ENCODE data around the gene QRFPR. TPM values are rescaled to one million over a fixed set of nuclear protein-coding genes. Genes with fewer than 3 reads are reported as not detected.
"Not testable (repeated sequence)": the region's sequence is repeated elsewhere in the genome, so short reads cannot be mapped to it uniquely, and the experiment has no call there.

The QRFPR gene
- not detected for total RNA-seq

DNA sequence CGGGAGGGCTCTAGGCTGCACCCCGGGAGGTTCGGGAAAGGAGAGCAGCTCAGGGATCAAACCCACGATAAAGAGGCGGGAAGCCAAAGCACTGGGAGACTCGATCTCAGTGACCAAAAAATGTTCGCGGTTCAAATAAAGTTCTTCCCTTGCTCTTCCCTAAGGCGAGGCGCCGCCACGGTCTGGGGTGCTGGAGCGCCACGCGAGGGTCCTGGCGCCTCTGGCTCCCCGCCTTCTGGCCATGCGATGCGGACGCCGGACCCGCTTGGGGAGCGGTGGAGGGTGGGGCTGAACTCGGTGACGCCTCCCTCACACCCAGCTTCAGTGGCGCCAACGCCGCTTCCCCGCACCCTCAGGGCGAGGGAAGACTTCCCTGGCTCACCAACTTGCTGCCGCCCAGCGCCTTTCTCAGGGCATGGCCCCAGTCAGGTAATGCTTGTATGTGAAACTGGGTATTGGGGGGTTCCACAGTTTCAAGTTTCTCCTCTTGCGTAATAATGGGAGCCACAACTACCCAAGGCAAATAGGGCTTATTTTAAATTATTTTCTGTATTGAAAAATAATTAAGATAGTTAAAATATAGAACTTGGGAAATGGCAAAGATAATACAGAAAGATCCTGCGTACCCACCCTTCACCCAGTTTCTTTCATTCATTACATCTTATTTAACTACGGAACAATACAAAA, at the start of gene QRFPR:
Gene QRFPR, minus strand, starts transcription at position 243 of the 687 bp plus-strand sequence. CDS start 371 bp downstream, outside the sequence.
- no peak for DNase-seq
- H3K4me3 Mint-ChIP-seq = peak within 1 kb of the TSS; percentile 27
- ChIA-PET CTCF (interaction anchor here (1.2 kb wide), 1 partner anchor 10 kb away, joined by 4 read pairs; no protein-coding TSS in a partner anchor), POLR2A (no interaction called here)
- no peaks in the 10 kb centered on the region for H3K9me3 Mint-ChIP-seq
- peaks cover 79% of the 10 kb centered on the region for H3K27me3 Mint-ChIP-seq
- H3K27ac Mint-ChIP-seq = no peak within 1 kb of the TSS
- no peaks in the 10 kb centered on the region for H3K36me3 Mint-ChIP-seq (ENCODE audit: low read depth)
- peaks cover 11% of the 10 kb centered on the region for H3K4me1 Mint-ChIP-seq

DNA sequence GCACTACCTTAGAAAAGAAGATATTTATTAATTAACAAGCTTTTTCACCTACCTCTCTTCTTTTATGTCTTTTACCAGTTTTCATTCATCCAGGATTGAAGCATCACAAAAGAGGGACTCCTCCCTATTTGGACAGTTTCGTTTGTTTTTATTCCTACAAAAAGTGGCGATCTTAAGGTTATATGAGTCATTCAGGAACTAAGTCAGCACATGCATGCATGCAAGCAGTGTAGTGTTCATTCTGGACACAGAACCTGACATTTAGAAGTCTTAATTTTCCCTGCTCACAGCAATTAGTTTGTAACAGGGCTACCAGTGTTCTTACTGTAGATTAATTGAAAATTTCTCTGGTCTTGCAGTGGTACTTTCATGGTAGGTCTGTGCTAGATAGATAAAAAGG, 47.9 kb upstream of the QRFPR start:
- Mint-ChIP-seq H3K9me3 (no peaks in the 10 kb centered on the region), H3K36me3 (ENCODE audit: low read depth) (no peaks in the 10 kb centered on the region), H3K27me3 (peaks cover 18% of the 10 kb centered on the region), H3K4me3 (no peak overlapping the region), H3K27ac (no peak overlapping the region), H3K4me1 (no peaks in the 10 kb centered on the region)
- POLR2A ChIA-PET = no interaction called here
- CTCF ChIA-PET = no interaction called here
- no peak for DNase-seq

DNA sequence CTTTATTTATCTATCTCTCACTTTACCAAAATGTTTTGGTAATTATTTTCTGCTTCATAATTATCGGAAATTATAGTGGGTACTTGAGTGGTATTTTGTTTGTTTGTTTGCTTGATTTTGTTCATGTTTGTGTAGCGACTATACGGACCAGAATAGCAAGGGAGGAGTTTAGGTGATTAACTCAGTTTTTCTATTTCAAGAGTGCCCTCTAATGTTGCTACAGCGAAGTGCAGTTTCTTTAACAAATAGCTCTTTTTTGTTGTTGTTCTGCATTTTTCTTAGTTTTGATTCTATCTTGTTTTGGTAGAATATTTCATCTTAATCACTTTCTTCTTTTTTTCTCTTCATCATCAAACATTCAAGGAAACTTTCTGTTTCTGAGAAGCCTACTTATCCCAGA, 40.8 kb upstream of the QRFPR start:
- Mint-ChIP-seq H3K4me3 (no peak overlapping the region), H3K9me3 (no peaks in the 10 kb centered on the region), H3K27me3 (peaks cover 19% of the 10 kb centered on the region), H3K27ac (no peak overlapping the region), H3K36me3 (ENCODE audit: low read depth) (no peaks in the 10 kb centered on the region), H3K4me1 (no peaks in the 10 kb centered on the region)
- no peak for DNase-seq
- CTCF ChIA-PET = interaction anchor here (0.8 to 1.4 kb wide), 2 partner anchors 9 to 51 kb away, joined by 3 to 9 read pairs; no protein-coding TSS in a partner anchor
- POLR2A ChIA-PET = no interaction called here

DNA sequence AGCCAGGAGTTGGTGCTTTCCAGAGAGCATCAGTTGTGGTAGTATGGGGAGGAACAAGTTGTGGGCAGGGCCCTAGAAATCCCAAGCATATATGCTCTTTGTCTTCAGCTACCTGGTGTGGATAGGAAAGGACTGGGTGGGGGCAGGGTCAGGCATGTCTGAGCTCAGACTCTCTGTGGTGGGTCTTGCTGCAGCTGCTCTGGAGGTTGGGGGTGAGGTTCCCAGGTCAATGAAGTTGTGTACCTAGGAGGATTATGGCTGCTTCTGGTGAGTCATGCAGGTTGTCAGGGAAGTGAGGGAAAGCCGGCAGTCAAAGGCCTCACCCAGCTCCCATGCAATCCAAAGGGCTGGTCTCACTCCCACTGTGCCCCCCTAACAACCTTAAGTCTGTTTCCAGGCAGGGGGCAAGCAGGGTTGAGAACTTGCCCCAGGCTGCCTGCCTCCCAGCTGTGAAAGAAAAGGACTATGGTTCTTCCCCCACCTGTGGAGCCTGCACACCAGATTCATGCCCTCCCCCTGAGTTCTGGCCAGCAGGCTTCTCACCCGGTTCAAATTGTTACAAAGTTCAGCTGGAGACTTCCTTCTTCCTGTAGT, 30.4 kb upstream of the QRFPR start:
- H3K4me1 Mint-ChIP-seq = peaks cover 2% of the 10 kb centered on the region
- no peak for DNase-seq
- no peaks in the 10 kb centered on the region for H3K9me3 Mint-ChIP-seq
- no peaks in the 10 kb centered on the region for H3K36me3 Mint-ChIP-seq (ENCODE audit: low read depth)
- ChIA-PET POLR2A (no interaction called here), CTCF (no interaction called here)
- no peak overlapping the region for H3K4me3 Mint-ChIP-seq
- H3K27ac Mint-ChIP-seq = no peak overlapping the region
- H3K27me3 Mint-ChIP-seq = peaks cover 31% of the 10 kb centered on the region

DNA sequence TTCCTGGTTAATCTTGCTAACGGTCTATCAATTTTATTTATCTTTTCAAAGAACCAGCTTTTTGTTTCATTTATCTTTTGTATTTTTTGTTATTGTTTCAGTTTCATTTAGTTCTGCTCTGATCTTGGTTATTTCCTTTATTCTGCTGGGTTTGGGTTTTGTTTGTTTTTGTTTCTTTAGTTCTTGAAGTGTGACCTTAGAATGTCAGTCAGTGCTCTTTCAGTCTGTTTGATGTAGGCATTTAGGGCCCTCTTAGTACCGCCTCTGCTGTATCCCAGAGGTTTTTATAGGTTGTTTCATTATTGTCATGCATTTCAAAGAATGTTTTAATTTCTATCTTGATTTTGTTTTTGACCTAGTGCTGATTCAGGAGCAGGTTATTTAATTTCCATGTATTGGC, 27.7 kb upstream of the QRFPR start:
- DNase-seq; H3K27ac Mint-ChIP-seq; CTCF ChIA-PET; H3K4me1 Mint-ChIP-seq; H3K9me3 Mint-ChIP-seq; H3K4me3 Mint-ChIP-seq; POLR2A ChIA-PET; H3K36me3 Mint-ChIP-seq (ENCODE audit: low read depth): not testable (repeated sequence)
- H3K27me3 Mint-ChIP-seq = peaks cover 26% of the 10 kb centered on the region

DNA sequence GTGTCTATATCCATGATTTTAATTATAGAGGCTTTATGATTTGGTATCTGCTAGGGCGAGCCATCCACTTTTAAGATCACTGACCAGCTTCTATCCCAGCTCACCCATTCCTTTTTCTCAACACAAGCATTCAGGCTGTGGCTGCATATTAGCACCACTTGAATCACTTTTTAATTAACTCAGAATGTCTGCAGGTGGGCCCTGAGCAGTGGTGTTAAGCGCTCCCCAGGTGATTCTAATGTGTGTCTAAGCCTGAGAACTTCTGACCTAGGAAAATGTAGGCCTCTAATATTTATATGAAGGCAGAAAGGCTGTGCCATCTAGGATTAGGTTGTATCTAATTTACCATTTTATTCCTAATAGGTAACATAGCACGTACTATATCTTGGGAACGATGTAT, 19.8 kb upstream of the QRFPR start:
- CTCF ChIA-PET = no interaction called here
- no peak for DNase-seq

DNA sequence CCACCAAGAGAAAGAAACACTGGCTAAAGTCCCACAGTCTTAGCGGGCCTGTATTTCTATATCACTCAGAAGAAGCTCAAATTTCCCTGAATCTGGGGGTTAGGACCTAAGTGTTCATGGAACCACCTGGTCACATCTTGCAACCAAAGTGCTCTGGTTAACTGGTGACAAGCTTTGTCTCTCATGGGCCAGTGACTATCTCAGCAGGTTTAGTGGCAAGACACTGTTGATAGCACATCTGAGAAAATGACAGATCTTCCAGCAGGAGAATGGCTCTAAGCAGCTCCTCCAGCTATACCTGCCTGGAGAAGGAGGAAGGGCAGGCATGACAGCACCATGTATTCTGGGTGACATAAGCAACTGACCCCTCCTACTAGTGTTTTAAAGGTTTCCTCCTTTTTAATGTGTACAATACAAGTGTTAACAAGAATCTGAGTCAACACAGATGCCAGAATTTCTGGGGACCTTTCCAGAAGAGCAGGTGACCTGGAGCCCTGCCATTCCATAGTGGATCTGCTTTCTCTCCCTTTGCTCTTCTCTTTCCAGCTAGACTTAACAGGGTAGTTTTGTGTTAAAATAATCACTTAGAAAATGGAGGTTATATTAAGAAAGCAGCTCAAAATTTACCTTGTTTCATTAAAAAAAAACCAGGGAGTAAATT, 17.3 kb upstream of the QRFPR start:
- no peak for DNase-seq
- CTCF ChIA-PET = no interaction called here
- H3K36me3 Mint-ChIP-seq (ENCODE audit: low read depth) = no peaks in the 10 kb centered on the region
- H3K9me3 Mint-ChIP-seq = no peaks in the 10 kb centered on the region
- no peak overlapping the region for H3K27ac Mint-ChIP-seq
- peaks cover 4% of the 10 kb centered on the region for H3K27me3 Mint-ChIP-seq
- H3K4me3 Mint-ChIP-seq = no peak overlapping the region
- POLR2A ChIA-PET = no interaction called here
- no peaks in the 10 kb centered on the region for H3K4me1 Mint-ChIP-seq

More for the DNA sequence above, 19.8 kb upstream of the QRFPR start:
- H3K4me1 Mint-ChIP-seq = no peaks in the 10 kb centered on the region
- POLR2A ChIA-PET = no interaction called here
- H3K36me3 Mint-ChIP-seq (ENCODE audit: low read depth) = no peaks in the 10 kb centered on the region
- no peak overlapping the region for H3K4me3 Mint-ChIP-seq
- H3K27ac Mint-ChIP-seq = no peak overlapping the region
- no peaks in the 10 kb centered on the region for H3K9me3 Mint-ChIP-seq
- peaks cover 7% of the 10 kb centered on the region for H3K27me3 Mint-ChIP-seq

DNA sequence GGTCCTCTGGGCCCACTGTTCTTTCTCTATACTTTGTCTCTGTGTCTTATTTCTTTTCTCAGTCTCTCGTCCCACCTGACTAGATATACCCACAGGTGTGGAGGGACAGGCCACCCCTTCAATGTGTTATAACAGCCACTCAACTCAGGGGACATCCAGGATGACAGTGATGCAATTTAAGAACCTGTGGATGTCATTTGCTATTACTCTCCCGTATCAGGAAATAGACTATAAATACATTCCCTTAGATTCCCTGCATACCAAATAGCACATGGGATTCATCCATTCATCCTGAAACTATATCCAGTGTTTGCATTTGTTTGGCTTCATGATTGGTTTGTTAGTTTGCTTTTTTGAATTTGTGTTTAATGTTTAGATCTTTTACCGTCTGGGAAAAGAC, 16.6 kb upstream of the QRFPR start:
- Mint-ChIP-seq H3K27me3 (no peaks in the 10 kb centered on the region), H3K4me1 (no peaks in the 10 kb centered on the region), H3K9me3 (no peaks in the 10 kb centered on the region), H3K36me3 (ENCODE audit: low read depth) (no peaks in the 10 kb centered on the region), H3K4me3 (no peak overlapping the region), H3K27ac (no peak overlapping the region)
- no peak for DNase-seq
- ChIA-PET POLR2A (no interaction called here), CTCF (no interaction called here)

DNA sequence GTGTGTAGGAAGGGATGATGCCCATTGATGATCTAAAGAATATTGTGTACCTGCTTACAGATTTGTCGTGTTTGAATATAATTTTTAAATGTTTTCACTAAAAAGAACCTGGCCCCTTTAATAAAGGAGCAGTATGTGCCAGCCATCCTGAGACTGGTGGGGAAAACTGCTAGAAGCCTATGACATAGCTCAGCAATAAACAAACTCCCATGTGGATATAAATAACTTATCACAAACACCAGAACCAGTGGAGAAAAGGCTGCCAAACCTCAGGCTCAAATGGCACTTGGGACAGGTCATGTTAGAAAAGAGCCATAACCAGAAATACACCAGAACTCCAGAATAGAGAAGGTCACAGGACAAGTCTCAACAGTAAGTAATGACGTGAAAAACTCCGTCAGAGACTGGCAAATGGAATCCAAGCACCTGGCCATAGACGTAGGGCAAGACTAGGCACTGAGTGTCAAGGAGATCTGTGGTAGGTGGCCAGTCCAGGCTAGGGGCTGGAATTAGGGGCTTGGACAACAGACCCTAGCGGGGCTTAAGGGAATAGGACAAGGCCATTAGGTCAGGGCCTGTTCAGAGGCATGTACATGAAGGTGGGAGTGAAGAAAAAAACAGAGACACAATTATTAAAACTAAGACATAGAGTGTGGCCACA, 11.7 kb upstream of the QRFPR start:
- CTCF ChIA-PET = no interaction called here
- POLR2A ChIA-PET = no interaction called here

DNA sequence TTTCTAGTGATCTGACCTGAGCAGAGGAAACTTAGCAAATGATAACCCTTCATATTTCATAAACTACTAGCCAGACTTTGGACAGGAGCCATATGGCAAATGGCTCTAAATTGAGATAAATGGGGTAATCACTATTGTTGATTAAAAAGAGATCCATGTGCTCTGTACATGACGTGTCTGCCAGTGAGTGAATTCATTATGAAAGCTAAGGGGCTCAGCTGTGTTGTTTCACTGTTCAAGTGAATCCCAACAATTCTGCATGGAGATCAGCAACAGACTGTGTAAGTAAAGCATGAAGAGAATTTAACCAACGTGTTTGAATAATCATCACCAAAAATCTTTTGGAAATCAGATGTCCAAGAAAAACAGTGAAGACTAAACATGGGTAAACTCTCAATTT, 9.5 kb upstream of the QRFPR start:
- no peak for DNase-seq
- Mint-ChIP-seq H3K9me3 (no peaks in the 10 kb centered on the region), H3K27me3 (peaks cover 30% of the 10 kb centered on the region), H3K4me1 (no peaks in the 10 kb centered on the region), H3K27ac (no peak overlapping the region), H3K36me3 (ENCODE audit: low read depth) (no peaks in the 10 kb centered on the region), H3K4me3 (no peak overlapping the region)
- ChIA-PET CTCF (no interaction called here), POLR2A (no interaction called here)

More for the DNA sequence above, 11.7 kb upstream of the QRFPR start:
- Mint-ChIP-seq H3K4me1 (no peaks in the 10 kb centered on the region), H3K27ac (no peak overlapping the region), H3K4me3 (no peak overlapping the region), H3K27me3 (peaks cover 15% of the 10 kb centered on the region), H3K36me3 (ENCODE audit: low read depth) (no peaks in the 10 kb centered on the region), H3K9me3 (no peaks in the 10 kb centered on the region)
- no peak for DNase-seq

DNA sequence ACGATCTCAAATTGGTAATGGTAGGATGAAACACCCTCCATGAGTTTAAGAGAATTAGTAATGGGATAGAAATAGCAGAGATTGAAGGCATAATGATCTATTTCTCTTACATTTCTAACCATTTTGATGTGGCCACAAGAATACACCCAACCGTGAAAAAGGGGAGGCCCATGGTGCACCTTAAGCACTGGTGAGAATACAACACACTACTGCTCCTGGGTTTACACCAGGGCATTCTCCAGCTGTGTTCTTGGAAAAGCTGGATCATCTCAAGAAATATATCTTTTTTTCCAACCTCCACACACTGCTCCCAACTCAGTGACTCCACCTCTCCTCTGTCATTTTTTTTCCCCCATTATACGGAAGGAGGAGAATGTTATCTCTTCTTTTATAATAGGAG, 1.5 kb downstream of the QRFPR start:
- Mint-ChIP-seq H3K27me3 (peaks cover 73% of the 10 kb centered on the region), H3K4me3 (no peak overlapping the region), H3K27ac (no peak overlapping the region), H3K4me1 (peaks cover 11% of the 10 kb centered on the region), H3K36me3 (ENCODE audit: low read depth) (no peaks in the 10 kb centered on the region), H3K9me3 (no peaks in the 10 kb centered on the region)
- ChIA-PET POLR2A (no interaction called here), CTCF (interaction anchor here (0.8 kb wide), 1 partner anchor 257 kb away, joined by 3 read pairs; no protein-coding TSS in a partner anchor)
- no peak for DNase-seq

DNA sequence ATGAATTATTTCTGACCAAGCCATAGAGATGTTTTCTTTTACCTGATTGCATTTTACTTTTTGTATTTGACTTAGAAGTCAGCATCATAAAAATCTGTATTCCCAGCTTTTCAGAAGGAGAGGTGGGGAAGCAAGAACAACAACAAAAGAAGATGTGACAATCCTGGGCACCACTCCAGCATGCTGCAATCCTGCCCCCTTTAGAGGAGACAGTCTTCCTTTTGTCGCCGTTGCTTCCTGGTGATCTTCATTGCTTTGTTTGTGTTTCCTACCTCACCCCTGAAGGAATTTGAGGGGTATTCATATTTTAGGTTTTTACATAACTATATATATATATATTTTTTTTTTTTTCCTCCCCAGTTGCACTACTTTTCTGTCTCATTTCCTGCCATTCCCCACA, 3.7 kb downstream of the QRFPR start:
- Mint-ChIP-seq H3K27me3 (peaks cover 62% of the 10 kb centered on the region), H3K36me3 (ENCODE audit: low read depth) (no peaks in the 10 kb centered on the region), H3K9me3 (no peaks in the 10 kb centered on the region), H3K27ac (no peak overlapping the region), H3K4me1 (peaks cover 12% of the 10 kb centered on the region), H3K4me3 (no peak overlapping the region)
- CTCF ChIA-PET = no interaction called here
- POLR2A ChIA-PET = no interaction called here
- DNase-seq = no peak

DNA sequence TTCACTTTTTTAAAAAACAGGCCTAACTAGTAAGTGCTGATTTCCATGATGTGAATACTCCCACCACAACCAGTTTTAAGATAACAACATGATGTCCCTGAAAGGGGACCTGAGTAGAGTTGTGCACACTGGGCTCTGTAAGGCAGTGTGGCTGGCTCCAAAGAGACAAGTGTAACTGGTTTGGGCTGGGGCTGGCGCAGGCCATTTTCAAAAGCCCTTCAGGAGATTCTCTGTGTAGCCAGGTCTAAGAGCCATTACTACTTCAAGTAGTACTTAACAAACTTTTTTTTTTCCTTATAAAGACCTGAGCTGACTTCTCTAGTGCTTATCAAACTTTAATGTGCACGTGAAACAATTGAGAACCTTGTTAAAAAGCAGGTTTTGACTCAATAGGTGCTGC, 4.3 kb downstream of the QRFPR start:
- peaks cover 60% of the 10 kb centered on the region for H3K27me3 Mint-ChIP-seq
- ChIA-PET POLR2A (no interaction called here), CTCF (no interaction called here)
- H3K4me3 Mint-ChIP-seq = no peak overlapping the region
- H3K4me1 Mint-ChIP-seq = peaks cover 10% of the 10 kb centered on the region
- H3K9me3 Mint-ChIP-seq = no peaks in the 10 kb centered on the region
- DNase-seq = no peak
- no peaks in the 10 kb centered on the region for H3K36me3 Mint-ChIP-seq (ENCODE audit: low read depth)
- no peak overlapping the region for H3K27ac Mint-ChIP-seq

Measured in activated CD4-positive, alpha-beta memory T cell treated with anti-CD3 and anti-CD28 coated beads, Interleukin-2, amount 10 ng/mL, durations not matched to agents 7 days and 5 days (primary cell).